ENCODE results near the gene SCN11A.

DNA sequence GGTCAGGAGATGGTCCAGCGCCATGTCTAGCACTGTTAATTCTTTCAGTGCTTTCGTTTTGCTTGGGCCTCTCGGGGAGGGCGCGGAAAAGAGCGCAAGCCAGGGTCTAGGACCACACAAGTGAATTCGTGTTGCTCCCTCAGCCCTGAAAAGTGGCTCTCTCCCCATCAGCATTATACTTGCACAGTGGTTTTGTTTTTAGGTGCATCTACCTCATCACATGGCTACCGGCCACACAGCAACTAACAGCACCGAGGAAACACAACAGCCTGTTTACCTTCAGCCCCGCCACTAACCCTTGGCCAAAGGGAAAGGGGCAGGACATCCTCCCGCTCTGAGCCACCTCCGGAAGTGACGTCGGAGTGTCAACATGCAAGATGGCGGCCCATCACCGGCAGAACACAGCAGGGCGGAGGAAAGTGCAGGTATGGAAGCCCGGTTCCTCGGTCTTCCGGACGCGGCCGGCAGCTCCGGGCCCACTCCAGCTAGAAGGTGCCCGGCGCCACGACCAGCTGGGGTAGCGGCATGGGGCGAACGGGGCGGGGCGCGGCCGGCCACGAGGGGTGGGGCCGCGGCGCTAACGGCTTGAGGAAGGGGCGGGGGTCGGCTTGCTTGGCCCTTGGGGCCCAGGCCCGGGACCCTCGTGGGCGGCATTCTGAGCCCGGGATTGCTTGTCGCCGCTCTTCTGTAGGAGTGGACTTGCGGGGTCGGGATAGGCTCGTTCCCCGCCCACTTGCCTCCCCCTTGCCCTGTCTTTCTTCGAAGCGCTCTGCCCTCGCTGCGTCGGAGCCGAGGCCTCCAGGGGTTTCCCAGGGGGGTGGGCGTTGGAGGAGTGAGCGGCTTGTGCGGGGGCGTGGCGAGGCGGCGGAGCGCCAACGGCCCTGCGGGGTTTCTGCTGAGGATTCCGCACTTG is at the start of gene SCN11A, which contains the start of gene WDR48:
- peak in 1 of 2 donors; percentile 52 for TF ChIP-seq POLR2A (IDR thresholded peaks at IDR 0.05)
- TF ChIP-seq, protein P1, sequence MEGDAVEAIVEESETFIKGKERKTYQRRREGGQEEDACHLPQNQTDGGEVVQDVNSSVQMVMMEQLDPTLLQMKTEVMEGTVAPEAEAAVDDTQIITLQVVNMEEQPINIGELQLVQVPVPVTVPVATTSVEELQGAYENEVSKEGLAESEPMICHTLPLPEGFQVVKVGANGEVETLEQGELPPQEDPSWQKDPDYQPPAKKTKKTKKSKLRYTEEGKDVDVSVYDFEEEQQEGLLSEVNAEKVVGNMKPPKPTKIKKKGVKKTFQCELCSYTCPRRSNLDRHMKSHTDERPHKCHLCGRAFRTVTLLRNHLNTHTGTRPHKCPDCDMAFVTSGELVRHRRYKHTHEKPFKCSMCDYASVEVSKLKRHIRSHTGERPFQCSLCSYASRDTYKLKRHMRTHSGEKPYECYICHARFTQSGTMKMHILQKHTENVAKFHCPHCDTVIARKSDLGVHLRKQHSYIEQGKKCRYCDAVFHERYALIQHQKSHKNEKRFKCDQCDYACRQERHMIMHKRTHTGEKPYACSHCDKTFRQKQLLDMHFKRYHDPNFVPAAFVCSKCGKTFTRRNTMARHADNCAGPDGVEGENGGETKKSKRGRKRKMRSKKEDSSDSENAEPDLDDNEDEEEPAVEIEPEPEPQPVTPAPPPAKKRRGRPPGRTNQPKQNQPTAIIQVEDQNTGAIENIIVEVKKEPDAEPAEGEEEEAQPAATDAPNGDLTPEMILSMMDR (IDR thresholded peaks at IDR 0.05) = no peak

Measured in lower leg skin (tissue), 3 donors.